GM18526 (cell line): ENCODE measurements around the gene AKAP6.

ENCODE experiments used
- POLR2A ChIP-seq: IDR thresholded peaks from 3 replicates; pipeline ENCODE4 v1.6.1; 2011; ENCODE audit not compliant: insufficient read length; ENCODE audit errors: extremely low read depth

AKAP6 gene

GRCh38 chr14:32327255-32327961, 1.7 kb upstream of the AKAP6 start:
- TF ChIP-seq POLR2A, result no peak

DNA sequence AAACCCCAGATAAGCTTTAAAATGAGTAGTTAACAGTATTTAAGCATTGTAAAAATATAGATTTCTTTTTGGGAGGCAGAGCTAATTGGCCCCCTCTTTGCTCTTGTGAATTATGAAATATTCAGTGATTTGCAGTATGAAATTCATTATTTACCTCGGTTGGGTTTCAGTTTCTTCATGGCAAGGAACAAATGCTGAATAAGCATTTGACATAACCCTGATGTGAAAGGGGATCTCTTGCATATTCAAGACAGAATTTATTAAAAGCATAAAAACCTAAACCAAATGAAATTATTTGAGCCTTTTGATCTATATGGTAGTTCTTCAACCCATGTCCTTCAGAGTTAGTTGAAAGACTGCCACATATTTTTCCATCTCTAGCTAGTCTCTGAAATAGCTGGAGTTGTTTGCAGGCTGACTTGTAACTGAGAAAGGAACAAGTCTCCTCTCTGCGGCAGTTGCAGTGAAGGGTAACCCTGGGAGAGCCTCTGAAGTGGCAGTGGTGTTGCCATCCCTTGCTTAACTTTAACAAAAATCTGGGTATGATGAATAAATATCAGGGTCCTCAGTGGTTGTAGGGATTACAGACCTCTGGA, 690 bp downstream of the AKAP6 start:
- no peak for TF ChIP-seq POLR2A

GRCh38 chr14:32330351-32331111, 1.4 kb downstream of the AKAP6 start:
- no peak for TF ChIP-seq POLR2A

- no peak for TF ChIP-seq POLR2A
Observed at GRCh38 chr14:32331206-32331605, 2.1 kb downstream of the AKAP6 start.

- no peak for TF ChIP-seq POLR2A
Observed at GRCh38 chr14:32332415-32333316, 3.6 kb downstream of the AKAP6 start.

- TF ChIP-seq POLR2A, result no peak
Observed at GRCh38 chr14:32336702-32337101, 7.6 kb downstream of the AKAP6 start.

DNA sequence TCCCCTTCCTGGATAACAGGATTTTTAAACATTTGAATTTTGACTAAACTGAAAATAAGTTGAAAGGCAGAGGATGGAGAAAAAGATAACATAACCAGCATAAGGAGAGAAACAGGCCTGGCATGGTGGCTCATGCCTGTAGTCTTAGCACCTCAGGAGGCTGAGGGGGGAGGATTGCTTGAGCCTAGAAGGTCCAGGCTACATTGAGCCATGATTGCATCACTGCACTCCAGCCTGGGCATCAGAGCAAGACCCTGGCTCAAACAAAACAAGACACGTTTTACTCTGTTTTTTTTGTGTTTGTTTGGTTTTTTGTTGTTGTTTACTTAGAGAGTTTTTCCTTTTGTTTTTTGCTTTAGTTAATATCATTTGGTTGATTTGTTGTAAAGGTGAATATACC, 8.7 kb downstream of the AKAP6 start:
- no peak for TF ChIP-seq POLR2A

- TF ChIP-seq POLR2A, result no peak
Observed at GRCh38 chr14:32339188-32339587, 10.1 kb downstream of the AKAP6 start.

- no peak for TF ChIP-seq POLR2A
Observed at GRCh38 chr14:32341947-32342846, 13.1 kb downstream of the AKAP6 start.

DNA sequence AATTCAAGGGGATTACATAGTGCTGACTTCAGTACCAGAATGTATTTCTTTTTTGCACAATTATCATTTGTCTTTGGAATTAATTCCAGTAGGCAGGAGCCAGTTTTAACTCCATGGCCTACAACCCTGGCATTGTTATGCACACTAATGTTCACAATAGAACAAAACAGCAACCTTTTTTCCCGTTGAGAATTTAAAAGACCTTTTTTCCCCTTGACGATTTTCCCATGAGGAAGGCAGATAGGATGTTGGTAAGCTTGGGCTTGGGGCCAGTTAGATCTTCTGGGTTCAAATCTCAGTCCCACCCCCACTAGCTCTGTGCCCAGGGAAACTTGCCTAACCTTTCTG, 13.7 kb downstream of the AKAP6 start:
- no peak for TF ChIP-seq POLR2A

GRCh38 chr14:32343926-32344430, 14.9 kb downstream of the AKAP6 start:
- no peak for TF ChIP-seq POLR2A

GRCh38 chr14:32345311-32345791, 16.3 kb downstream of the AKAP6 start:
- TF ChIP-seq POLR2A, result no peak

GRCh38 chr14:32349322-32349721, 20.2 kb downstream of the AKAP6 start:
- no peak for TF ChIP-seq POLR2A

DNA sequence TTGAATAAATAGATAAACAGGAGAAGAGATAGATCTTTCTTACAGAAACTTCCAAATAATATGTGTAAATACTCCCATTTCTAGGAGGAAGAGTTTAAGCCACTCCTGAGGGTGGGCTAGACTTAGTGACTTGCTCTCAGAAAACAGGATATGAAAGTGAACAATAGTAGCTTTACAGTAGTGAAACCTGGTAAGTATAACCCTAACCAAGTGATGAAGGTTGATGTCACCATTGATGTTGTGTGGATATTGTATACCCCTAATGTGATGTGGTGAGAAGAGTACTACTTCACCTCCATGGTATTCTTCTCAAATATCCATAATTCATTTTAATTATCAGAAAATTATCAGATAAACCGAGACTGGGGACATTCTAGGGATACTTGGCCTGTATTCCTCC, 20.9 kb downstream of the AKAP6 start:
- TF ChIP-seq POLR2A, result no peak

GRCh38 chr14:32352631-32353030, 23.5 kb downstream of the AKAP6 start:
- no peak for TF ChIP-seq POLR2A

DNA sequence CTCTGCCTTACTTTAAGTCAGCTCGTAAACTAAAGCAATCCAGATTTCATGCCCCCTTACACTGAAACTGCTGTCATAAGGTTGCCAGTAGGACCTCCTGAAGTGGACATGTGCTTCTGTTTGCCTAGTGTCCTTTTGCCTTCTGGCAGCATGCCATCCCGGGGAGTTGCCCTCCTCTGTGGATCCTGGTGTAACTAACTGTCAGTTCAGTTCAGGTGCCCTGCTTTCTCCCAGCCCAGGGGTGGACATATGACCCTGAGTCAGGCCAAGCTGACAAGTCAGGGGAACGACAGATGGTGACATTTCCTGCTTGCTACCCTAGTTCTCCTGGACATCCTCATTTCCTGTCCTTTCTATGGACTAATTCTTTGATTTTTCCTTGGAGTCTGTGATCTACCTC, 25.6 kb downstream of the AKAP6 start:
- TF ChIP-seq POLR2A, result no peak
